A549 treated with CORT108297 at 1 μM for 4 hours (cell line): ENCODE measurements around the gene NDUFS5. TPM values are rescaled to one million over a fixed set of nuclear protein-coding genes. Genes with fewer than 3 reads are reported as not detected.

Experiments
- total RNA-seq: library from RNA; stranded (reverse); fragments of 200-300 nt; extraction: Qiagen RNA extraction; gene quantifications from 5 replicates; pipeline ENCODE4 v1.2.3, GENCODE V29; 2022

Gene NDUFS5
- 392 to 553 TPM (median 430 TPM) in 5 replicates for total RNA-seq

GRCh38 chr1:39026051-39026865 is at the start of gene NDUFS5:
NDUFS5 (plus strand) TSS chr1:39026350; CDS start chr1:39028725, 2,375 bp downstream.

GRCh38 chr1:38990738-38991637 is 35.2 kb upstream of the NDUFS5 start, which contains the start of gene AKIRIN1:
AKIRIN1 (plus strand) TSS chr1:38991276; CDS start chr1:38991381, 105 bp downstream.

Other genes starting within 250 kb of the NDUFS5 start
- gene RRAGC, start 166.6 kb upstream of the NDUFS5 start, total RNA-seq, result 25.2 to 30.9 TPM (median 27.0 TPM) in 5 replicates
- gene MYCBP, start 153.0 kb upstream of the NDUFS5 start, total RNA-seq, result 17.8 to 23.2 TPM (median 20.7 TPM) in 5 replicates
- gene GJA9, start 144.8 kb upstream of the NDUFS5 start, total RNA-seq, result not detected in 5 replicates
- gene RHBDL2, start 84.5 kb upstream of the NDUFS5 start, total RNA-seq, result 2.5 to 2.7 TPM (median 2.5 TPM) in 5 replicates
- gene AKIRIN1, start 35.1 kb upstream of the NDUFS5 start, total RNA-seq, result 41.1 to 45.3 TPM (median 43.1 TPM) in 5 replicates
- gene MACF1, start 178.3 kb downstream of the NDUFS5 start, total RNA-seq, result 38.2 to 53.1 TPM (median 44.8 TPM) in 5 replicates